NB4 (cell line): ENCODE data around the gene HCN1.

Source experiments
- DNase-seq: peaks from one replicate; pipeline ENCODE4 v3.0.0; 2010; ENCODE audit warnings: low read depth
- H3K4me3 ChIP-seq: one replicate; pipeline ENCODE4 v1.5.1; 2011; ENCODE audit warnings: mild to moderate bottlenecking, low read depth, low read length, moderate library complexity
- MYC ChIP-seq: IDR thresholded peaks from 2 replicates; pipeline ENCODE4 v1.6.1; 2011; ENCODE audit warnings: low read depth, low read length
- POLR2A ChIP-seq: IDR thresholded peaks from 2 replicates; pipeline ENCODE4 v1.6.1; 2011; ENCODE audit warnings: mild to moderate bottlenecking; ENCODE audit not compliant: insufficient read length; ENCODE audit errors: extremely low read depth
- TF ChIP-seq, protein P1 (sequence below): IDR thresholded peaks from 2 replicates; pipeline ENCODE4 v1.6.1; 2011; ENCODE audit warnings: low read depth, low read length
- TF ChIP-seq, protein P2 (sequence below): IDR thresholded peaks from one replicate; pipeline ENCODE4 v1.5.1; 2012; ENCODE audit warnings: low read depth, low read length

The HCN1 gene

DNA sequence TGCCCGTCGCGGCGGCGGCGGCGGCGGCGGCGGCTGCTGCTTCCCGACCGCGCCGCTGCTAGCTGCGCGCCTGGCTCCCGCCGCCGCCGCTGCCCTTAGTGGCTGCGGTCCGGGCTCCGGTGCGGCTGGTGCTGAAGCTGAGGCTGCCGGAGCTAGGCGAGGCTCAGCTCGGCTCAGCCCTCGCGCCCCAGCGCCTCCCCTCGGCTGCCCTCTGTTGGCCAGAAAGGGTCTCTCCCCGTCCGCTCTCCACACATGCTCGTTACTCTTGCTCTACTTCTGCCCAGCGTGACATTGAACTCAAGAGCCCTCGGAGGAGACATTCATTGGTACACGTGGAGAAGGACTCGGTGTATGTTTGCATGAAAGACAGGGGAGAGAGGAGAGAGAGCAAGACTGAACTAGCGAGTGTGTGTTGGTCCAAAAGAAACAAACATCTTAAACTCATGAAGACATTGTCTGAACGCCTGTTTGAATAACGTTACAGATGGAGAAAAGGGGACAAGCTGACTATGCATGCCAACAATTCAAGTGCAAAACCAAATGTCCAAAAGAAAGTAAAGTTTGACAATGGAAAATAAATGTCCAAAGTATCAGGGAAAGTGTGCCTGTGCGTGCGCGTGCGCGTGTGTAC lies at the start of gene HCN1:
HCN1 (minus strand) TSS at position 175 of the 631 bp plus-strand sequence.
- TF ChIP-seq, protein P1, sequence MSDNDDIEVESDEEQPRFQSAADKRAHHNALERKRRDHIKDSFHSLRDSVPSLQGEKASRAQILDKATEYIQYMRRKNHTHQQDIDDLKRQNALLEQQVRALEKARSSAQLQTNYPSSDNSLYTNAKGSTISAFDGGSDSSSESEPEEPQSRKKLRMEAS = no peak
- no peak for TF ChIP-seq MYC
- TF ChIP-seq, protein P2, sequence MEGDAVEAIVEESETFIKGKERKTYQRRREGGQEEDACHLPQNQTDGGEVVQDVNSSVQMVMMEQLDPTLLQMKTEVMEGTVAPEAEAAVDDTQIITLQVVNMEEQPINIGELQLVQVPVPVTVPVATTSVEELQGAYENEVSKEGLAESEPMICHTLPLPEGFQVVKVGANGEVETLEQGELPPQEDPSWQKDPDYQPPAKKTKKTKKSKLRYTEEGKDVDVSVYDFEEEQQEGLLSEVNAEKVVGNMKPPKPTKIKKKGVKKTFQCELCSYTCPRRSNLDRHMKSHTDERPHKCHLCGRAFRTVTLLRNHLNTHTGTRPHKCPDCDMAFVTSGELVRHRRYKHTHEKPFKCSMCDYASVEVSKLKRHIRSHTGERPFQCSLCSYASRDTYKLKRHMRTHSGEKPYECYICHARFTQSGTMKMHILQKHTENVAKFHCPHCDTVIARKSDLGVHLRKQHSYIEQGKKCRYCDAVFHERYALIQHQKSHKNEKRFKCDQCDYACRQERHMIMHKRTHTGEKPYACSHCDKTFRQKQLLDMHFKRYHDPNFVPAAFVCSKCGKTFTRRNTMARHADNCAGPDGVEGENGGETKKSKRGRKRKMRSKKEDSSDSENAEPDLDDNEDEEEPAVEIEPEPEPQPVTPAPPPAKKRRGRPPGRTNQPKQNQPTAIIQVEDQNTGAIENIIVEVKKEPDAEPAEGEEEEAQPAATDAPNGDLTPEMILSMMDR = no peak
- no peak for TF ChIP-seq POLR2A
- H3K4me3 ChIP-seq = no peak within 1 kb of the TSS
- DNase-seq = no peak

DNA sequence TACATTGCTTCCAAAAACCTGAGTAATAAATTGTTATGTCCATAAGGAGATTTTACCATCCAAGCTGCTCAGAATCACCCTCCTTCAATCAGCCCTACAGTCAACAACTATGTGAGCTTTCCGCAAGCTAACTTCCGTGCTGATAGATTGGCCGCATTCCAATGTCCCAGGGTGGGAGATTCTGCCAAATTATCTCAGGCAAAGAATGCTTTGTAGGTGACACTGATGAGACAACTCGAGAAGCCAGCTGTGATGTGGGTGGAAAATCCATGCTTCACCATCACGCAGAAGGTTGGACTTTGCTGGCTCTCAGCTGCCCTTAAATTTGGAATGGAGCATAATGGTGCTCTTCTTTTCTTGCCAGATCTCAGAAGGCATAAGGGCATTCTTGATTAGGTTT lies 44.9 kb upstream of the HCN1 start:
- DNase-seq = no peak
- H3K4me3 ChIP-seq = no peak overlapping the region
- TF ChIP-seq, protein P2 = no peak
- no peak for TF ChIP-seq MYC
- TF ChIP-seq, protein P1 = no peak
- TF ChIP-seq POLR2A = no peak

DNA sequence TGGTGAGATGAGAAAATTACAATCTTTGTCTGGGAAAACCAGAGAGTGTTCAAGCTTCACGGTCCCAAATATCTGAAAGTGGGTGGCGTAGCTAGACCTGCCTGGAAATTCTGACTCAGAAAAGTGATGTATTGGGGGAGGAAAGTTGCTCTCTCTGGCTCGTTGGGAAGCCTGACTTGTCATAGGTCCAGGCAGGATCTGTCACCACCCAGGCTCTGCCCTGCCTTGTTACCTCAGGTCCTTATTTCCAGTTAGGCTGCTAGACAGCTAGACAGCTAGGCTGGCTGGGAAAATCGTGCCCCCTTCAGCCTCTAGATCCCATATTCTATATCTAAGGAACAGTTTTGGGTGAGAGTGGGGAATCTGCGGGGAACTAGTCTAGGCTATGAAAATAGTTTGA lies 41.0 kb upstream of the HCN1 start:
- DNase-seq = no peak
- H3K4me3 ChIP-seq = no peak overlapping the region
- TF ChIP-seq MYC = no peak
- TF ChIP-seq, protein P2 = no peak
- TF ChIP-seq, protein P1 = no peak
- TF ChIP-seq POLR2A = no peak

DNA sequence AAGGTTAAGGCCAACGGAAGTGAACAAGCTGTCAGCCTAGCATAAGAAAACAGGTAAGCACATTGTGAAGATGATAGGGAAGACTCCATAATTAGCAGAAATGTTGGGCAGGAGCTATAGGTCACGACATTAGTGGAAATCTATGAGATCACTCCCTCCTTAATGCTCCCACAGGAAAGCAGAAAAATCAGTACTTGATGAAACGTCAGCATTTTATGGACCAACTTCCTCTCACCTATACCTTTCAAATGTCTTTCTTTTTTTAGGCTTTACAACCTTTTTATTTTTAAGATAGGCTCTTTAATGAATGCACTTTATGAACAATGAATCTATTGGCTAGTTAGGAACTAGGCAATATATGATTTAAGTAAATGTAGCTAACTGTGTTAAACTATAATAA lies 29.4 kb upstream of the HCN1 start:
- TF ChIP-seq MYC (no peak), POLR2A (no peak)
- TF ChIP-seq, protein P1 = no peak
- TF ChIP-seq, protein P2 = no peak
- no peak overlapping the region for H3K4me3 ChIP-seq
- no peak for DNase-seq

DNA sequence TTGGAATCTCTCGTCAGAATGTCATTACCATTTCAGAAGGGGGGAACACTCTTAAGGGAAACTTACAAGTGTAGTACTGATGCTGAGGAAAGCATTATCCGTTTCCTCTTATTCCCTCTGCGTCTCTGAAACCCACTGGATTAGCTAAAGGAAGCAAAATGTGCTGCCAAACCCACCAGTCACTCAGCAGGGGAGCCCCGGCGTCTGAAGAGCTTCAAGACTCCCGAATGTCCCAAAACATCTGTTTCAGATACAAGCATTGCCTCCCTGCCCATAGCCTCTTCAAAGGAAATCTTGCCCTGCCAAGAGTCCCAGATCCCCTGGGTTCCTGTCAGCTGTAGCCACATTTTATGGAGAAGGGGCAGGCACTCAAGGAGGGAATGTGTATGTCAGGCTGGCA lies 1.0 kb upstream of the HCN1 start:
- no peak overlapping the region for H3K4me3 ChIP-seq
- TF ChIP-seq POLR2A (no peak), MYC (no peak)
- TF ChIP-seq, protein P2 = no peak
- TF ChIP-seq, protein P1 = no peak
- no peak for DNase-seq

DNA sequence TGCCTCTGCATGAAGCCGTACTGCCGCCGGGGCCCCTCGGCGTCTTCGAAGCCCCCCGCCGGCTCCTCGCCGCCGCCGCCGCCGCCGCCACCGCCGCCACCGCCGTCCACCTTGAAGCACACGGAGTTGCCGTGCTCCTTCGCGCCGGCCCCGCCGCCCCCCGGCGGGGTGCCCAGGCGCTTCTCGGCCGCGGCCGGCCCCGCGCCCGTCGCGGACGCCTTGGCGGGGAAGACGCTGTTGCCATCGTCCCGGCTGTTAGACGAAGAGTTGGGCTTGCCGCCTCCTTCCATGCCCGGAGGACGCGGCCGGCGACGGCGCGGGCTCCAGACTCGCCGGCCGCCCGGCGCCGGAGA lies 400 bp downstream of the HCN1 start:
- no peak for DNase-seq
- TF ChIP-seq, protein P2 = no peak
- no peak for TF ChIP-seq POLR2A
- TF ChIP-seq MYC = no peak
- TF ChIP-seq, protein P1 = no peak
- H3K4me3 ChIP-seq = no peak overlapping the region
